Common myeloid progenitor, CD34-positive (primary cell): Measurements from ENCODE around the gene MYCBPAP.

ENCODE experiments used
- CTCF ChIA-PET: fragments of 350-600 bp; sonication (Branson Sonifier 250); formaldehyde crosslinking; loops from one replicate; lab custom pipeline; 2021; ENCODE audit warnings: antibody characterized with exemption; lab: Charles Lee
- POLR2A ChIA-PET: fragments of 350-600 bp; sonication (Branson Sonifier 250); formaldehyde crosslinking; loops from one replicate; lab custom pipeline; 2021; ENCODE audit warnings: antibody characterized with exemption; lab: Charles Lee
- DNase-seq, 3 donors: peaks; one replicate each; pipeline versions ENCODE4 v3.0.0 to v3.0.0-alpha.2; 2013
- H3K27ac ChIP-seq, 2 experiments: 1 replicate in 1 of 2; 2 replicates in 1 of 2; pipeline ENCODE4 v1.7.0; 2013; ENCODE audit warnings: inconsistent platforms in 2 of 2, low read length in 2 of 2, mild to moderate bottlenecking in 2 of 2, low read depth in 1 of 2, moderate library complexity in 1 of 2; ENCODE audit not compliant: severe bottlenecking in 2 of 2, insufficient read depth in 1 of 2, poor library complexity in 1 of 2
- H3K27me3 ChIP-seq, 5 experiments: replicated peaks in 2 of 5; 1 replicate in 3 of 5; 2 replicates in 2 of 5; pipeline versions ENCODE4 v1.6.1 to v1.7.0; 2013; ENCODE audit warnings: low read length in 4 of 5, mild to moderate bottlenecking in 2 of 5, moderate library complexity in 2 of 5, inconsistent platforms in 1 of 5; ENCODE audit not compliant: insufficient read depth in 5 of 5, control insufficient read depth in 4 of 5
- H3K36me3 ChIP-seq, 4 experiments: 1 replicate in 2 of 4; 2 replicates in 2 of 4; pipeline versions ENCODE4 v1.6.1 to v1.7.0; 2013; ENCODE audit warnings: low read length in 3 of 4, control low read depth in 1 of 4, mild to moderate bottlenecking in 1 of 4; ENCODE audit not compliant: control insufficient read depth in 4 of 4, insufficient read depth in 4 of 4
- H3K4me1 ChIP-seq, 4 experiments: 1 replicate in 3 of 4; 2 replicates in 1 of 4; pipeline versions ENCODE4 v1.6.1 to v1.7.1; 2013; ENCODE audit warnings: low read length in 3 of 4, mild to moderate bottlenecking in 3 of 4, control low read depth in 1 of 4, inconsistent platforms in 1 of 4, moderate library complexity in 1 of 4; ENCODE audit not compliant: control insufficient read depth in 4 of 4, insufficient read depth in 4 of 4; ENCODE audit errors: control extremely low read depth in 1 of 4
- H3K4me3 ChIP-seq, 7 experiments: 1 replicate in 4 of 7; 2 replicates in 3 of 7; pipeline versions ENCODE4 v1.5.1 to v1.7.0; 2013; ENCODE audit warnings: mild to moderate bottlenecking in 7 of 7, low read length in 6 of 7, moderate library complexity in 6 of 7, inconsistent platforms in 2 of 7, low read depth in 2 of 7, control low read depth in 1 of 7; ENCODE audit not compliant: insufficient read depth in 4 of 7, control insufficient read depth in 1 of 7; ENCODE audit errors: extremely low read depth in 1 of 7
- H3K9me3 ChIP-seq, 5 experiments: 1 replicate in 4 of 5; 2 replicates in 1 of 5; pipeline versions ENCODE4 v1.6.1 to v1.7.1; 2013; ENCODE audit warnings: low read length in 4 of 5, mild to moderate bottlenecking in 2 of 5, inconsistent platforms in 1 of 5, low read depth in 1 of 5, moderate library complexity in 1 of 5; ENCODE audit not compliant: control insufficient read depth in 4 of 5, insufficient read depth in 2 of 5; ENCODE audit errors: control extremely low read depth in 1 of 5
- WGBS: methylation state at CpG from one replicate; pipeline ENCODE4 v1.1.5; 2013; ENCODE audit not compliant: insufficient coverage; 5-methylcytosine and 5-hydroxymethylcytosine counted together

Gene MYCBPAP

GRCh38 chr17:50571681-50572080 is 63.4 kb downstream of the MYCBPAP start:
- H3K27ac ChIP-seq: no peak overlapping the region
- no peak for DNase-seq
- H3K4me1 ChIP-seq: no peaks in the 10 kb centered on the region
- H3K9me3 ChIP-seq: no peaks in the 10 kb centered on the region
- 82% methylated on average over 19 of the region's 19 CpGs for WGBS
- no peak overlapping the region for H3K4me3 ChIP-seq
- CTCF ChIA-PET: interaction anchor here (1.6 kb wide), 1 partner anchor 39 kb away, joined by 3 read pairs; no protein-coding TSS in a partner anchor
- peaks cover 0 to 15% (median 9%) of the 10 kb centered on the region in 5 experiments for H3K27me3 ChIP-seq
- H3K36me3 ChIP-seq: no peaks in the 10 kb centered on the region
- POLR2A ChIA-PET: no interaction called here

GRCh38 chr17:50572541-50572940 is 64.3 kb downstream of the MYCBPAP start:
- POLR2A ChIA-PET: no interaction called here
- Histone ChIP-seq H3K4me3 (no peak overlapping the region), H3K9me3 (no peaks in the 10 kb centered on the region), H3K27ac (no peak overlapping the region), H3K27me3 (peaks cover 0 to 8% (median 2%) of the 10 kb centered on the region in 5 experiments), H3K36me3 (no peaks in the 10 kb centered on the region), H3K4me1 (no peaks in the 10 kb centered on the region)
- no peak for DNase-seq
- 98% methylated on average over 18 of the region's 20 CpGs for WGBS
- CTCF ChIA-PET: interaction anchor here (1.1 to 2.4 kb wide), 3 partner anchors 11 to 38 kb away, joined by 3 to 13 read pairs (median 4); partner anchors contain the start of gene CACNA1G

- ChIA-PET POLR2A (no interaction called here), CTCF (interaction anchor here (1.6 to 2.4 kb wide), 2 partner anchors 13 to 46 kb away, joined by 3 to 13 read pairs; partner anchors contain the start of gene CACNA1G)
- no peak for DNase-seq
- WGBS: 100% methylated on average over 8 of the region's 12 CpGs
- no peaks in the 10 kb centered on the region for H3K4me1 ChIP-seq
- no peak overlapping the region for H3K4me3 ChIP-seq
- no peaks in the 10 kb centered on the region for H3K9me3 ChIP-seq
- no peaks in the 10 kb centered on the region for H3K36me3 ChIP-seq
- H3K27me3 ChIP-seq: peaks cover 0 to 7% (median 2%) of the 10 kb centered on the region in 5 experiments
- H3K27ac ChIP-seq: no peak overlapping the region
Measured at GRCh38 chr17:50573866-50574611, 65.8 kb downstream of the MYCBPAP start.

- H3K9me3 ChIP-seq: no peaks in the 10 kb centered on the region
- H3K4me1 ChIP-seq: peaks cover 0 to 2% (median 0%) of the 10 kb centered on the region in 4 experiments
- no peak overlapping the region for H3K27ac ChIP-seq
- CTCF ChIA-PET: interaction anchor here (1.0 to 2.2 kb wide), 6 partner anchors 11 to 50 kb away, joined by 3 to 10 read pairs (median 4); no protein-coding TSS in a partner anchor
- POLR2A ChIA-PET: no interaction called here
- no peak overlapping the region for H3K4me3 ChIP-seq
- DNase-seq: no peak
- peaks cover 0 to 9% (median 2%) of the 10 kb centered on the region in 5 experiments for H3K27me3 ChIP-seq
- no peaks in the 10 kb centered on the region for H3K36me3 ChIP-seq
- 95% methylated on average over 27 of the region's 33 CpGs for WGBS
Measured at GRCh38 chr17:50575581-50576210, 67.5 kb downstream of the MYCBPAP start.

- H3K4me3 ChIP-seq: no peak overlapping the region
- CTCF ChIA-PET: interaction anchor here (0.6 to 2.2 kb wide), 5 partner anchors 10 to 964 kb away, joined by 3 to 10 read pairs (median 3); no protein-coding TSS in a partner anchor
- WGBS: 64% methylated on average over 13 of the region's 13 CpGs
- H3K4me1 ChIP-seq: peaks cover 0 to 2% (median 0%) of the 10 kb centered on the region in 4 experiments
- no peaks in the 10 kb centered on the region for H3K36me3 ChIP-seq
- H3K9me3 ChIP-seq: no peaks in the 10 kb centered on the region
- H3K27ac ChIP-seq: no peak overlapping the region
- POLR2A ChIA-PET: no interaction called here
- no peak for DNase-seq
- peaks cover 0 to 9% (median 2%) of the 10 kb centered on the region in 5 experiments for H3K27me3 ChIP-seq
Measured at GRCh38 chr17:50576864-50577263, 68.6 kb downstream of the MYCBPAP start.

GRCh38 chr17:50577451-50577954 is 69.3 kb downstream of the MYCBPAP start:
- no peak overlapping the region for H3K4me3 ChIP-seq

More at GRCh38 chr17:50577451-50577954, 69.3 kb downstream of the MYCBPAP start:
- POLR2A ChIA-PET: no interaction called here
- Histone ChIP-seq H3K4me1 (peaks cover 0 to 2% (median 0%) of the 10 kb centered on the region in 4 experiments), H3K27me3 (peaks cover 0 to 9% (median 2%) of the 10 kb centered on the region in 5 experiments), H3K9me3 (no peaks in the 10 kb centered on the region), H3K27ac (no peak overlapping the region), H3K36me3 (no peaks in the 10 kb centered on the region)
- DNase-seq: no peak
- WGBS: 94% methylated on average over 9 of the region's 13 CpGs
- CTCF ChIA-PET: interaction anchor here (1.6 to 2.2 kb wide), 2 partner anchors 45 to 48 kb away, joined by 3 to 8 read pairs; no protein-coding TSS in a partner anchor
